Stomach (tissue), 9 donors: ENCODE results near the gene ASPDH. TPM values are rescaled to one million over a fixed set of nuclear protein-coding genes. Genes with fewer than 3 reads are reported as not detected.

Experiments
- DNase-seq, 2 donors: peaks; one replicate each; pipeline versions ENCODE4 v3.0.0 to v3.0.0-alpha.2; 2013 to 2019
- H3K27ac ChIP-seq, 5 donors: fragments of 200-600 bp in 4 of 5; sonication (generic) in 4 of 5; one replicate each; pipeline ENCODE4 v1.5.1; 2013 to 2019; ENCODE audit warnings: mild to moderate bottlenecking in 1 of 5, moderate library complexity in 1 of 5
- H3K27me3 ChIP-seq, 3 donors: fragments of 200-600 bp; sonication (generic); one replicate each; pipeline ENCODE4 v1.5.1; 2017 to 2019; ENCODE audit warnings: mixed run types in 1 of 3
- H3K36me3 ChIP-seq, 4 donors: fragments of 200-600 bp; sonication (generic); 1 replicate in 3 of 4; 2 replicates in 1 of 4; pipeline ENCODE4 v1.5.1; 2016 to 2019
- H3K4me1 ChIP-seq, 4 donors: fragments of 200-600 bp; sonication (generic); one replicate each; pipeline ENCODE4 v1.5.1; 2016 to 2019
- H3K4me3 ChIP-seq, 4 donors: fragments of 200-600 bp; sonication (generic) in 3 of 4; one replicate each; pipeline ENCODE4 v1.5.1; 2016 to 2019; ENCODE audit warnings: mild to moderate bottlenecking in 1 of 4
- H3K9me3 ChIP-seq, 4 donors: fragments of 200-600 bp; sonication (generic); one replicate each; pipeline ENCODE4 v1.5.1; 2016 to 2019
- EP300 ChIP-seq: sonication (generic); formaldehyde crosslinking; IDR thresholded peaks from one replicate; pipeline ENCODE4 v1.6.1; 2017; ENCODE audit warnings: antibody characterized with exemption
- POLR2A ChIP-seq, 4 donors: fragments of 450-650 bp; IDR thresholded peaks; one replicate each; pipeline ENCODE4 v1.6.1; 2016; ENCODE audit warnings: antibody characterized with exemption in 4 of 4, control low read depth in 2 of 4, mild to moderate bottlenecking in 1 of 4, moderate library complexity in 1 of 4
- POLR2AphosphoS5 ChIP-seq, 3 donors: sonication (generic); formaldehyde crosslinking; IDR thresholded peaks; one replicate each; pipeline ENCODE4 v1.6.1; 2016; ENCODE audit warnings: antibody characterized with exemption in 3 of 3
- WGBS, 5 donors: extraction: QIAGEN DNeasy Blood & Tissue Kit in 3 of 5; methylation state at CpG; one replicate each; pipeline versions ENCODE4 v1.1.5 to v1.1.7; 2013 to 2018; 5-methylcytosine and 5-hydroxymethylcytosine counted together
- intact Hi-C: fragments of 100-400 bp; cut with DNase I; formaldehyde crosslinking; loops from one replicate; pipeline ENCODE4 v1.15.1; 2023; ENCODE audit warnings: low total_unique reads
- polyA plus RNA-seq, 3 donors: library from polyadenylated mRNA; stranded (reverse); fragments of 200-250 nt; gene quantifications; one replicate each; pipeline ENCODE4 v1.2.3, GENCODE V29; 2013
- total RNA-seq, 5 donors: library from RNA; depleted of rRNA; stranded (reverse); fragments of >200 nt; gene quantifications; one replicate each; pipeline versions ENCODE4 v1.1.0 to v1.2.3, GENCODE V29; 2014 to 2016
- TF ChIP-seq, protein P1 (sequence below), 7 experiments: fragments of 450-650 bp in 4 of 7; fragments of 200-600 bp in 3 of 7; sonication (generic) in 3 of 7; IDR thresholded peaks; one replicate each; pipeline ENCODE4 v1.5.1; 2016 to 2019; ENCODE audit warnings: antibody characterized with exemption in 7 of 7, control low read depth in 2 of 7, mild to moderate bottlenecking in 1 of 7
- donor health status: healthy with polysubstance abuse.
- donor health status: Bipolar disorder and iron deficiency.
- donor health status: healthy.

ASPDH gene
- total and polyA plus RNA-seq, 8 donors = not detected

GRCh38 chr19:50486823-50487515 lies 26.7 kb downstream of the ASPDH start:
- H3K9me3 ChIP-seq = peaks cover 0 to 4% (median 0%) of the 10 kb centered on the region in 4 donors
- intact Hi-C loops = no loop called here
- H3K4me3 ChIP-seq = no peak overlapping the region
- H3K27me3 ChIP-seq = peaks cover 0 to 50% (median 11%) of the 10 kb centered on the region in 3 donors
- TF ChIP-seq EP300 (no peak), POLR2AphosphoS5 (IDR thresholded peaks at IDR 0.05) (no peak), POLR2A (IDR thresholded peaks at IDR 0.05) (no peak)
- TF ChIP-seq, protein P1, sequence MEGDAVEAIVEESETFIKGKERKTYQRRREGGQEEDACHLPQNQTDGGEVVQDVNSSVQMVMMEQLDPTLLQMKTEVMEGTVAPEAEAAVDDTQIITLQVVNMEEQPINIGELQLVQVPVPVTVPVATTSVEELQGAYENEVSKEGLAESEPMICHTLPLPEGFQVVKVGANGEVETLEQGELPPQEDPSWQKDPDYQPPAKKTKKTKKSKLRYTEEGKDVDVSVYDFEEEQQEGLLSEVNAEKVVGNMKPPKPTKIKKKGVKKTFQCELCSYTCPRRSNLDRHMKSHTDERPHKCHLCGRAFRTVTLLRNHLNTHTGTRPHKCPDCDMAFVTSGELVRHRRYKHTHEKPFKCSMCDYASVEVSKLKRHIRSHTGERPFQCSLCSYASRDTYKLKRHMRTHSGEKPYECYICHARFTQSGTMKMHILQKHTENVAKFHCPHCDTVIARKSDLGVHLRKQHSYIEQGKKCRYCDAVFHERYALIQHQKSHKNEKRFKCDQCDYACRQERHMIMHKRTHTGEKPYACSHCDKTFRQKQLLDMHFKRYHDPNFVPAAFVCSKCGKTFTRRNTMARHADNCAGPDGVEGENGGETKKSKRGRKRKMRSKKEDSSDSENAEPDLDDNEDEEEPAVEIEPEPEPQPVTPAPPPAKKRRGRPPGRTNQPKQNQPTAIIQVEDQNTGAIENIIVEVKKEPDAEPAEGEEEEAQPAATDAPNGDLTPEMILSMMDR (IDR thresholded peaks at IDR 0.05) = peak in 1 of 7 experiments; percentile 19
- WGBS, 5 donors = 66 to 78% (median 75%) methylated on average over 18 of the region's 18 CpGs
- peaks cover 0 to 5% (median 0%) of the 10 kb centered on the region in 4 donors for H3K4me1 ChIP-seq
- no peak overlapping the region for H3K27ac ChIP-seq
- DNase-seq = no peak
- H3K36me3 ChIP-seq = peaks cover 9 to 43% (median 35%) of the 10 kb centered on the region in 4 donors

GRCh38 chr19:50485284-50485955 lies 28.3 kb downstream of the ASPDH start:
- TF ChIP-seq POLR2A (IDR thresholded peaks at IDR 0.05) (no peak), EP300 (no peak), POLR2AphosphoS5 (IDR thresholded peaks at IDR 0.05) (no peak)
- TF ChIP-seq, protein P1 (IDR thresholded peaks at IDR 0.05) = no peak
- Histone ChIP-seq H3K36me3 (peaks cover 20 to 56% (median 49%) of the 10 kb centered on the region in 4 donors), H3K9me3 (peaks cover 0 to 2% (median 0%) of the 10 kb centered on the region in 4 donors), H3K4me3 (no peak overlapping the region), H3K27ac (no peak overlapping the region), H3K27me3 (peaks cover 0 to 39% (median 5%) of the 10 kb centered on the region in 3 donors), H3K4me1 (peaks cover 0 to 5% (median 0%) of the 10 kb centered on the region in 4 donors)
- intact Hi-C loops = no loop called here
- WGBS, 5 donors = 90 to 92% (median 92%) methylated on average over 10 of the region's 10 CpGs
- DNase-seq = no peak

GRCh38 chr19:50482916-50483315 lies 30.8 kb downstream of the ASPDH start:
- Histone ChIP-seq H3K27me3 (peaks cover 0 to 14% (median 5%) of the 10 kb centered on the region in 3 donors), H3K9me3 (no peaks in the 10 kb centered on the region), H3K4me1 (peaks cover under 1 to 14% (median 8%) of the 10 kb centered on the region in 4 donors), H3K27ac (no peak overlapping the region), H3K36me3 (peaks cover 37 to 75% (median 72%) of the 10 kb centered on the region in 4 donors), H3K4me3 (no peak overlapping the region)
- TF ChIP-seq EP300 (no peak), POLR2AphosphoS5 (IDR thresholded peaks at IDR 0.05) (no peak), POLR2A (IDR thresholded peaks at IDR 0.05) (no peak)
- TF ChIP-seq, protein P1 (IDR thresholded peaks at IDR 0.05) = no peak
- intact Hi-C loops = no loop called here
- 85 to 89% (median 87%) methylated on average over 10 of the region's 10 CpGs for WGBS, 5 donors
- DNase-seq = no peak

- 78 to 87% (median 87%) methylated on average over 14 to 16 of the region's 16 CpGs for WGBS, 5 donors
- DNase-seq = no peak
- intact Hi-C loops = no loop called here
- TF ChIP-seq POLR2AphosphoS5 (IDR thresholded peaks at IDR 0.05) (no peak), POLR2A (IDR thresholded peaks at IDR 0.05) (no peak)
- Histone ChIP-seq H3K27me3 (peaks cover 0 to 8% (median 3%) of the 10 kb centered on the region in 3 donors), H3K36me3 (peaks cover 37 to 76% (median 72%) of the 10 kb centered on the region in 4 donors), H3K9me3 (no peaks in the 10 kb centered on the region), H3K4me3 (no peak overlapping the region), H3K27ac (no peak overlapping the region), H3K4me1 (peaks cover 6 to 19% (median 12%) of the 10 kb centered on the region in 4 donors)
Measured at GRCh38 chr19:50482271-50482855, 31.4 kb downstream of the ASPDH start.
